ENCODE results near the gene RUBCN.
"Not testable (repeated sequence)": the region's sequence is repeated elsewhere in the genome, so short reads cannot be mapped to it uniquely, and the experiment has no call there.

The RUBCN gene

GRCh38 chr3:197657541-197658292, 79.0 kb downstream of the RUBCN start:
- DNase-seq: not testable (repeated sequence)

- not testable (repeated sequence) for DNase-seq
These were observed 79.7 kb downstream of the RUBCN start for GRCh38 chr3:197656960-197657359.

DNA sequence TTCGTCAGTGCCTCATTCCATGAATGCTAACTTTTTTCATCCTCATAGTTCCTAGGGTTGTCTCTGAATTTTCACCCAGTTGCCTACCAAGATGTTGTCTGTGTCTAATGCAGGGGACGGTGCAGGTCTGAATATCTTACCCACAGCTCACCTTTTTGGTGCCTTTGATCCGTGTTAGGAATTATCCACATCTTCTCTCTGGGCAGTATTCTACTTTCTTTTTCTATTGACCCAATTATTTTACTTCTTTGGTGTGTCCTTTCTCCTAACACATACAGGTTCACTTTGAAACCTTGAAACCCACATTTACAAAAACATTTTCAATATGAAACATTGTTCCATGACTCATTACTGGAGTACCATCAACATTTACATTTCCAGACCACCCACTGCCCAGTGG, 80.6 kb downstream of the RUBCN start:
- DNase-seq: peak in 1 of 5 donors; percentile 32

- not testable (repeated sequence) for DNase-seq
These were observed 81.7 kb downstream of the RUBCN start for GRCh38 chr3:197654998-197655330.

DNA sequence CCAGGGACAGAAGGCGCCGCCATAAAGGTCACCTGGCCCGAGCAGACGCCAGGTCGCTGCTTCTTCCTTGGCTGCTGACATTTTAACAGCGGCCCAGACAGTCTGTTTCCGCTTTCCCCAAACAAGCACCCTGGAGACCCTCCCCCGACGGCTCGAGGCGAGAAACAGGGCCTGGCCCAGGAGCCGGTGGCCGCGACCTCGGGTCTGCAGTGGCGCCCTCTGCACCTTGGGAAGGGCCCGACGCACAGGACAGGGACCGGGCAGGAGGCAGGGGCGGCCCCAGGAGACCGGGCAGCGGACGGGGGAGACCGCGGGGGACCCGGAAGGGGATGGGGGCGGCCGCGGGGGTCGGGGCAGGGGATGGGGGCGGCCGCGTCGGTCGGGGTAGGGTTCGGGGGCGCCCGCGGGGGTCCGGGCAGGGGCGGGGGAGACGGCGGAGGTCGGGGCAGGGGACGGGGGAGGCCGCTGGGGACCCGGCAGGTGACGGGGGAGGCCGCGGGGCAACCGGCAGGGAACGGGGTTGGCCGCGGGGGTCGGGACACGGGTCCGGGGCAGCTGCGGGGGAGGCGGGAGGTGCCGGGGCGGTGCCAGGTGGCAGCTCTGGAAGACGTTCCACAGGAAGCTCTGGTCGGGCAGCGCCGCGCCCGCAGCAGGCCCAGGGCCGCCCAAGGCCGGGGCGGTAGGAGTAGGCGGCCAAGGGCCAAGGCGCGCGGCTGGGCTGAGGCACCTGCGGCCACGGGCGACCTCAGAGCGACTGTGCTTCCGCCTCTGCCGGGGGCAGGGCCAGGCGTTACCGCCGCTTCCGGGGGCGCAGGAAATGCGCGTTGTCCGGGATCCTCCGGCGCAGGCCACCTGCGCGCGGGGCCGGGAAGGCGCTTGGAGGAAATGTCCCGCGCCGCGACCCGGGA, 82.4 kb downstream of the RUBCN start:
- peak in 3 of 5 donors; percentile 24 to 43 (median 28) for DNase-seq

DNA sequence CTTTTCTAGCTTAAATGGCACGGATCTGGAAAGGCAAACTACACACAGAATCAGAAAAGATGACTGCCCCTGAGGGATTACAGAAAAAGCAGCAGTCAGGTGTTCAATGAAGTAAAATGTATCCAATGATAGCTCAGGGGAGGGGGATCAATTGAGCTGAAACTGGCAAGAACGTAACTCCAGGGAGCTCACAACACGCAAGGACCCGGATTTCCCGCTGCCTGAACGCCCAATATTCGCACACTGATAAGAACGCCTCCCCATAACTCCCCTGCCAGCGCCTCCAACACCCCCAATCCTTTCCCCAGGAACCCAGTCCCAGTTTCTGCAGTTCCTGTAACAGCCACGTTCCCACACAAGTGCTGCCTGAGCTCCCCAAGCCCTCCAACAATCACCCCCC, 83.8 kb downstream of the RUBCN start:
- DNase-seq: not testable (repeated sequence)

DNA sequence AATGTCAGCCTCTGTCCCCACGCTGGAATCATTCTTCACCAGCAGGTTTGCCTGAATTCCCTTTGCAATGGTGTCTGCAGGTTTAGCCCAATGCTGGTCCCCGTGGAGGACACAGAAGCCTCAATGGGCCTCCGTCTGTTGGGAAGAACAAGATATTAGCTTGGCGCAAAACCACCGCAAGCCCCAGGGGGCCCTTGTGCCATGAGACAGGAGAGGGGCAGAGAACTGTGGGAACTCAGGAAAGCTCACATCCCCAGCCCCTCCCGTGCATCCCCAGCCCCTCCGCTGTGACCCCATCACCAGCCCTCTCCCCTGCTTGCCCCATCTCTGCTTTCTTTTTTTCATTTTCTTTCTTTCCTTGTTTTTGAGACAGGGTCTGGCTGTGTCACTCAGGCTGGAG, 89.1 kb downstream of the RUBCN start:
- DNase-seq: not testable (repeated sequence)

GRCh38 chr3:197647191-197647590, 89.5 kb downstream of the RUBCN start:
- not testable (repeated sequence) for DNase-seq

DNA sequence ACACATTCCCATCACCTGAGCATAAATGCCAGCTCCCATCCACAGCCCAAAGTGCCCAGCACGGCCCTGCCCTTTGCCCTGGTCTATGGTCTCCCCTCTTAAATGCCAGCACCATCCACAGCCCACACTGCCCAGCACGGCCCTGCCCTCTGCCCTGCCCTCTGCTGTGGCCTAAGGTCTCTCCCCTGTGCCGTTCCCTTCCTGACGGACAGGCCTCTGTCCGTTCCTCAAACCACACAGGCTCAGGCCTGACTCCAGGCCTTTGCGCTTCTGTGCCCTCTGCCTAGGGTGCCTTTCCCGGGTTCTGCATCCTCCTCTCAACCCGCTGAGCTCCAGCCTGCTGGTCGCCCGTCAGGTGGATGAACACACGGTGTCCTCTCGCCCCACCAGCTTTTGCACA, 90.4 kb downstream of the RUBCN start:
- DNase-seq: not testable (repeated sequence)

DNA sequence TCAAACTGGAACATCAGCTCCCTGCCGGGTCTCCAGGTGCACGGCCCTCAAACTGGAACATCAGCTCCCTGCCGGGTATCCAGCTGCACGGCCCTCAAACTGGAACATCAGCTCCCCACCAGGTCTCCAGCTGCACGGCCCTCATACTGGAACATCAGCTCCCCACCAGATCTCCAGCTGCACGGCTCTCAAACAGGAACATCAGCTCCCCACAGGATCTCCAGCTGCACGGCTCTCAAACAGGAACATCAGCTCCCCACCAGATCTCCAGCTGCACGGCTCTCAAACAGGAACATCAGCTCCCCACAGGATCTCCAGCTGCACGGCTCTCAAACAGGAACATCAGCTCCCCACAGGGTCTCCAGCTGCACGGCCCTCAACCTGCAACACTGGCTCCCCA, 99.1 kb downstream of the RUBCN start:
- not testable (repeated sequence) for DNase-seq

GRCh38 chr3:197631989-197632388, 104.7 kb downstream of the RUBCN start:
- not testable (repeated sequence) for DNase-seq

- not testable (repeated sequence) for DNase-seq
These were observed 105.9 kb downstream of the RUBCN start for GRCh38 chr3:197630766-197631165.

- DNase-seq: not testable (repeated sequence)
These were observed 107.4 kb downstream of the RUBCN start for GRCh38 chr3:197629286-197629685.

GRCh38 chr3:197627772-197628523, 108.8 kb downstream of the RUBCN start:
- peak; percentile 80 to 89 (median 85) for DNase-seq

- peak in 1 of 5 donors; percentile 6 for DNase-seq
These were observed 109.4 kb downstream of the RUBCN start for GRCh38 chr3:197627158-197627771.

GRCh38 chr3:197626404-197627157, 110.1 kb downstream of the RUBCN start:
- not testable (repeated sequence) for DNase-seq

GRCh38 chr3:197621478-197621877, 115.2 kb downstream of the RUBCN start:
- DNase-seq: not testable (repeated sequence)
